Measurements from ENCODE around the gene DPP3.
A peak's percentile ranks its signal among the peaks of the same experiment; 100 is the strongest.

The DPP3 gene

DNA sequence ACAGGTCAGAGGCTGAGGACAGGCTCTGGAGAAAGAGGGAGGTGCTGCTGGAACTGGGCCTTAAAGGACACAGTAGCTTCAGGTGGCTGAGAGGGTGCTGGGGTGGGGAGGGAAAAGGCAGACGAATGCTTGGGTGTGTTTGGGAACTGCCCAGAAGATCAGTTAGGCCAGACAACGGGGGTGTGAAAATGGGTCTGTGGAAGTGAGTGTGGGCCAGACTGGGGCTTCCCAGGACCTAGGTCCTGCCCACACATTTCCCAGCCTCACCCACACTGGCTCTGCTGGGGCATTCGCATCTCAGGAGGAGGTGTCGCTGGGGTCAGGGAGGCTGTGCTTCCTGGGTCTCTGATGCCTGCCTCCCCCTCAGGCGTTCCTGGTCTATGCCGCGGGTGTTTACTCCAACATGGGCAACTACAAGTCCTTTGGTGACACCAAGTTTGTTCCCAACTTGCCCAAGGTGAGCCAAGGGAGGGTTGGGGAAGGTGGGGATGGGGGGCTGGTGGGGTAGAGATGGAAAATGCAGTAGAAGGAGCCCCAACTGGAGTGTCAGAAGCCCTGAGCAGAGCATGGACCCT is 4.7 kb downstream of the DPP3 start:
- DNase-seq (ENCODE audit: low read depth) = no peak

DNA sequence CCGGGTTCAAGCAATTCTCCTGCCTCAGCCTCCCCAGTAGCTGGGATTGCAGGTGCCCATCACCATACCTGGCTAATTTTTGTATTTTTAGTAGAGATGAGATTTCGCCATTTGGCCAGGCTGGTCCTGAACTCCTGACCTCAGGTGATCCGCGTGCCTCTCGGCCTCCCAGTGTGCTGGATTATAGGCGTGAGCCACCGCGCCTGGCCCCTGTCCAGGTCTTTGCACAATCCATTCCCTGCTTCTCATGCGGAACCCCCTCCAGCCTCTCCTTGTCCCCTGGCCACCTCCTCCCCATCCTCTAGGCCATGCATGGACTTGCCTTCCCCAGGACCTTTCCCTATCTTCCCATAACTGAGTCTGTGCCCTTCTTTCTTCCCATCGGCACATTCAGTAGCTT is 8.7 kb downstream of the DPP3 start:
- DNase-seq (ENCODE audit: low read depth) = no peak

DNA sequence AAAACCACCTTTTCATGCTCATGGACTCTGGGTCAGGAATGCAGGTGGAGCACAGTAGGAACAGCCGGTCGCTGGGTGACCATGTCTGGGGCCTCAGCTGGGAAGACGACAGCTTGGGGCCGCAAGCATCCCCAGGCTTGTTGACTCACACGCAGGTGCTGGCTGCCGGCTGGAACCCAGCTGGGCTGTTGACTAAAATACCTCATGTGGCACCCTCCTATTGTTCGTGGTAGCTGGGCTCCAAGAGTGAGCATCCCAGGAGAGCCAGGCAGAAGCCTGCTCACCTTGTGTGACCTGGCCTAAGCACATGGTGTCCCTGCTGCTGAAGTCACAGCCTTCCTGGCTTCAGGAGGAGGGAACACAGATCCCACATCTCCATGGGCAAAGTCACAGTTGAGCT is 9.4 kb downstream of the DPP3 start:
- no peak for DNase-seq (ENCODE audit: low read depth)

DNA sequence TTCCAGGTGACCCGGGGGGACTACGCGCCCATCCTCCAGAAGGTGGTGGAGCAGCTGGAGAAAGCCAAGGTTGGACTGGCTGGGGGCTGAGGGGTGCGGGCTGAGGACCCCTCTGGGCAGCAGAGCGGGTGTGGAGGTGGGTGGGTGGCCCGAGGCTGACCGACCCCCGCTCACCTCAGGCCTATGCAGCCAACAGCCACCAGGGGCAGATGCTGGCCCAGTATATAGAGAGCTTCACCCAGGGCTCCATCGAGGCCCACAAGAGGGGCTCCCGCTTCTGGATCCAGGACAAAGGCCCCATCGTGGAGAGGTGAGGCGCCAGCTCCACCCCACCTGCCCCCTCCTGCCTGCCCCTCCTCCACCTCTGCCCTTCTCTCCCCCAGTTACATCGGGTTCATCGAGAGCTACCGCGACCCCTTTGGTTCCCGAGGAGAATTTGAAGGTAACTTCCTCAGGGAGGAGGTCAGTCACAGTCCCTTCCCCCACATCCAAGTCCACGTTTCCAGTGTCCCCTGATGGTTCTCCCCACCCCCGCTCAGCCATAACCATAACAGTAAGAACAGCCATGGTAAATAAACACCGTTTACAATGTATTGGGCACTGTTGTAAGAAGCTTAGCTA is 11.2 kb downstream of the DPP3 start:
- no peak for DNase-seq (ENCODE audit: low read depth)

DNA sequence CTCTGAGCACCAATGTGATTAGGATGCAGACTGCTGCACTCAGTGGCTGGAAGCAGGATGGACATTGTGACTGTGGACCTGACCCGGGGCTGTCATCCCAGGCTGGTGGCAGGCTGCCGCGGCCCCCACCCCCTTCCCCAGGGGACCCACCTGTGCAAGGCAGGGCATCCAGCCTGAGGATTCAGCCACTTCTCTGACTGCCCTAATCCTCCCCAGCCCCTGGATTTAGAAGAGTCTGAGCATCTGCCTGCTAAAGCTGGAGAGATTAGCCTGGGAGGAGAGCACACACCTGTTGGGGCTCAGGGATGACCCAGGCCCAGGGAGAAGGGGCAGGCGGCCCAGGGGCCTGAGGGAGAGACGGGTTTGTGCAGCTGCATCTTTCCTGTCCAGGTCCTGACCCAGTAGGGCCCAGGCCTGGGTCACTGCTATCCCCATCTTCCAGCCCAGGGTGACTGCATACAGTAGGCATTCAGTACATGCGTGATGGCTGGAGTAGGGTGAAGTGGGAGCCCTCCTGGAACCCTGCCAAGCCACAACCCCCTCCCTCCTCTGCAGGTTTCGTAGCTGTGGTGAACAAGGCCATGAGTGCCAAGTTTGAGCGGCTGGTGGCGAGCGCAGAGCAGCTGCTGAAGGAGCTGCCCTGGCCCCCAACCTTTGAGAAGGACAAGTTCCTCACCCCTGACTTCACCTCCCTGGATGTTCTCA is 12.1 kb downstream of the DPP3 start:
- DNase-seq (ENCODE audit: low read depth) = peak; percentile 44

DNA sequence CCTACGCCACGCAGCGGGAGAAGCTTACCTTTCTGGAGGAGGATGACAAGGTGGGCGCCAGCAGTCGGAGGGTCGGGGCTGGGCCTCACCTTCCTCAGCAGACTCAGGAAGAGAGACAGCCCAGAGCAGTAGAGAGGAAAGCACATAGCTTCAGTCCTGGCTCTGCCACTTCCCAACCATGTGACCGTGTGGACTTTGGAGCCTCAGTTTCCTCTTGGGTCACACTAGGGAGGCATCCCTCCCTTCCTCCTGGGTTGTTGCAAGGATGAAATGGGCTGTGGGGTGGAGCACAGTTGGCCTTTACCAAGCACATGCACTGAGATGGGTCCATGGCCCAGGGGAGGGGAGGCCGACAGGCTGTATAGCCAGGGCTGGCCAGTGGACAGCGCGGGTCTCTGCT is 12.9 kb downstream of the DPP3 start:
- no peak for DNase-seq (ENCODE audit: low read depth)

DNA sequence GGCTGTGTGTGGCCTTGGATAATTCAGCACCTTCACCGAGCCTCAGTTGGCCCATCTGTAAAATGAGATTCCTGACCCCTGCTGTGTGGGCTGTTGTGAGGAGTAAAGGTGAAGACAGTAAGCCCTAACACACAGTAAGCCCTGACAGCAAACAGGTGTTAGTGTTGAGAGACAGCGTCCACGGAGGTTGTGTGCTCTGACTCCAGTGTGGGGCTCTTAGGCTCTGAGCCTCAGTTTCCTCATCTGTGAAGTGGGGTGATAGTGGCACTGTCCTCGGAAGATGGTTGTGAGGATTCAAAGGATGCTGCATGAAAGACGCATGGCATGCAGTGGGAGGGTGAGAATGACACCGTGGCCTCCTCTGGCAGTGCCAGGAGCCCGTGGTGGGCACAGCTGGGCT is 14.2 kb downstream of the DPP3 start:
- DNase-seq (ENCODE audit: low read depth) = no peak

DNA sequence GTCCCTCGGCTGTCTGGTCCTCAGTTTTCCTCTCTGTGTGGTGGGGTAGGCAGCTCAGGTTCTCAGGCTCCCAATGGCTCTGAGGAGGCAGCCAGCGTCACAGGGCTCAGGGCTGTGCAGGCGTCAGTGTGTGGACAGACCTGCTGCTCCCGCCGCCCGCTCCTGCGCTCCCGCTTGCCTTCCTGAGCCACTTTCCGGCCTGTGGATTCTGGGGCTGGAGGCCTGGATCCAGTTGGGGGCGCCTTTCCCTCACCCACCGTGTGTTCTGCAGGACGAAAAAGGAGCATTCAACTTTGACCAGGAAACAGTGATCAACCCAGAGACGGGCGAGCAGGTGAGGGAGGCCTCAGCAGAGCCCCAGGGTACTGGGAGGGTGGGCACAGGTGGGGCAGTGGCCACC is 14.7 kb downstream of the DPP3 start:
- DNase-seq (ENCODE audit: low read depth) = no peak

DNA sequence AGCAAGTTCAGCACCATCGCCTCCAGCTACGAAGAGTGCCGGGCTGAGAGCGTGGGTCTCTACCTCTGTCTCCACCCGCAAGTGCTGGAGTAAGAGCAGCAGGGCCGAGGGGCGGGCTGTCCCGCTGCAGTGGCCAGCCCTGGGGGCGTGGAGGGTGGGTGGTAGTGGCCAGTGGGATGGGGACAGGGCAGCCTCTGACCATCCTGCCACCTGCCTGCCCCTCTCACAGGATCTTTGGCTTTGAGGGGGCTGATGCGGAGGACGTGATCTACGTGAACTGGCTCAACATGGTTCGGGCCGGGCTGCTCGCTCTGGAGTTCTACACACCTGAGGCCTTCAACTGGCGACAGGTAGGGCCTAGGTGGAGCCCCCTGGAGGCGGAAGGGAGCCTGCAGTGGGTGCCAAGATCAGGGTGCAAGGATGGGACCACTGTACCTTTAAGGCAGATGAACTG is 15.2 kb downstream of the DPP3 start:
- DNase-seq (ENCODE audit: low read depth) = no peak

DNA sequence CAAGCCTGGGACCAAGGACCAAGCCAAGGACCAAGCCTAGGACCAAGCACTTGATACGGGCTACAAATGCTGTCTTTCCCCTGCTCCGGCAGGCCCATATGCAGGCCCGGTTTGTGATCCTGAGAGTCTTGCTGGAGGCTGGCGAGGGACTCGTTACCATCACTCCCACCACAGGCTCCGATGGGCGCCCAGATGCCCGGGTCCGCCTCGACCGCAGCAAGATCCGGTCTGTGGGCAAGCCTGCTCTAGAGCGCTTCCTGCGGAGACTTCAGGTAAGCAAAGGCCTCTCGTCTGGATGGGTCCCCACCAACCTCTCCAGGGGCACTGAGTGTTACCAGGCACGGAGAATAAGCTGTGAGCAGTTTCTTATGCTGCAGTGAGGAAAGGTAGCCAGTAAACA is 17.0 kb downstream of the DPP3 start:
- DNase-seq (ENCODE audit: low read depth) = no peak

DNA sequence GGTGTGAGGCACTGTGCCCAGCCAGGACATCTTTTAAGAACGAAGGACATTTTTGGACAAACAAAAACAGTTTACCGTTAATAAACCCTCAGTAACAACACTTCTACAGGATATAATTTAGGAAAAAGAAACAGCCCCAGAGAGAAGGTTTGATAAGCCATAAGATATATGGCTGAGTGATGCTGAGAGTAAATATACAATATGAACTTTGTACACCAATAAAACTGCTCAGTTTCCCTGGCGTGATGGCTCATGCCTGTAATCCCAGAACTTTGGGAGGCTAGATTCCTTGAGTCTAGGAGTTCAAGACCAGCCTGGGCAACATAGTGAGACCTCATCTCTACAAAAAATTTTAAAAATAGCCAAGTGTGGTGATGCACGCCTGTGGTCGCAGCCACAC is 18.3 kb downstream of the DPP3 start:
- no peak for DNase-seq (ENCODE audit: low read depth)

DNA sequence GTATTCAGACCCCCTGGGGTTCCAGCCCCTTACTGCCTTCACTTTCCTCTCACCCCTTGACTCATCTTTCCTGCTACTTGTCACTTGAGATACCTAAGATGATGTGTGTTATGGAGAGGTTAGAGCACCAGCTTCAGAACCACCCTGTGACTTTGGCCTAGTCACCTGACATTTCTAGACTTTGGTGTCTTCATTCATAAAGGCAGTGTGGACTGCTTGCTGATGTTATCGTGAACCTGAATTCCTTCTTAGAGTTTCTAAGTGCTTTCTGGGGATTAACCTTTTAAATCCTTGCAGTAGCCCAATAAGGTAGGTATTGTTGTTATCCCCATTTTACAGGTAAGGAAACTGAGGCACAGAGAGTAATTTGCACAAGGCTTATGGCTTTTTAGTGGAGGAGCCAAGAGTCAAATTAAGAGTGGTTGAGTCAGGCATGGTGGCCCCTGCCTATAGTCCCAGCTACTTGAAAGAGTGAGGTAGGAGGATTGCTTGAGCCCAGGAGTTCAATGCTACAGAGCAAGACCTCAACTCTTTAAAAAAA is 25.1 kb downstream of the DPP3 start:
- no peak for DNase-seq (ENCODE audit: low read depth)

DNA sequence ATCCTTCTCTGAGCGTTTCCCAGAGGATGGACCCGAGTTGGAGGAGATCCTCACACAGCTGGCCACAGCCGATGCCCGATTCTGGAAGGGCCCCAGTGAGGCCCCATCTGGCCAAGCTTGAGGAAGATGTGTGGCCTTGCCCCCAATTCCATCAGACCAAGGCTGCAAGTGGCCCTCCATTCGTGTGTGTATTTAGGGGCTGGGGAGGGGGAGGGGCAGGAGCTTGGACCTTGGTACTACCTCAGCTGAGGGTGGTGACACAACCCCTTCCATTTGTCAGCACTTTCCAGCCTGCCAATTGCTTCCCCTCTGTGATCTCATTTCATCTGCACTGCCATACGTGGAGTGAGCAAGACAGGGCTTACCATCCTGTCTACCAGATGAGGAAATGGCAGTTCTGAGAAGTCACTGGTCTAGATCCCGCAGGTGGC is 28.9 kb downstream of the DPP3 start:
- peak; percentile 19 for DNase-seq (ENCODE audit: low read depth)

DNA sequence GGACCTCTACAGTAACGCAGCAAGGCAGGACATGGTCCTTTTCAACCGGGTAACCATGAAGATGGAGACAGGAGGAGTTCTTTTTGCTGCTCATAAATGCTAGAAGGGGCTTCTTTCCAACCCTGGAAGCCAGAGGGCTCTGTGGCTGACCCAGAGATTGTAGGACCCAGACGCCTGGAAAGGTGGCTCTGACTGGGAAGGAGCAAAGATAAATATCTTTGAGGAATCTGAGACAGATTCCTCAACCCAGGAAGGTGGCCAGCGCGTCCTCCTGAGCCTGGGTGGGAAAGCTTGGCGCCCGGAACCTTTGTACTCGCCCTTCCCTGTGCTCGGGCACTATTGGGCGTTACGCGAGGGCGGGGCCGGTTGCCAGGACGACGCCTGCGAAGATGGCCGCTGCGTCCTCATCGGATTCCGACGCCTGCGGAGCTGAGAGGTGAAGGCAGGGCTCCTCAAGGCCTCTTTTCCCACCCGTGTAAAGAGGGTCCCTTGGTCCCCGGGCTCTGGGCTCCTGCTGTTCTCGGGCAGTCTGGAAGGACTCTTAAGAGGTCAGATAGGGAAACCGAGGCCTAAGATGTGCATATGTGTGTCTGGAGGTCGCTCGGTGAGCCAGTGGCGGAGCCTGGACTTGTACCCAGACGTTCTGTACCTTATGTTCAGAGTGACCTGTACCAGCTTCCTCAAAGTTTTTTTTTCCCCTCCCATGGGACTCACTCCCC is 30.2 kb downstream of the DPP3 start, which contains the start of gene BBS1:
TSS of gene BBS1 (plus strand) at position 365 of the 719 bp plus-strand sequence. CDS start at position 390, 25 bp downstream.
- DNase-seq (ENCODE audit: low read depth) = peak; percentile 62

DNA sequence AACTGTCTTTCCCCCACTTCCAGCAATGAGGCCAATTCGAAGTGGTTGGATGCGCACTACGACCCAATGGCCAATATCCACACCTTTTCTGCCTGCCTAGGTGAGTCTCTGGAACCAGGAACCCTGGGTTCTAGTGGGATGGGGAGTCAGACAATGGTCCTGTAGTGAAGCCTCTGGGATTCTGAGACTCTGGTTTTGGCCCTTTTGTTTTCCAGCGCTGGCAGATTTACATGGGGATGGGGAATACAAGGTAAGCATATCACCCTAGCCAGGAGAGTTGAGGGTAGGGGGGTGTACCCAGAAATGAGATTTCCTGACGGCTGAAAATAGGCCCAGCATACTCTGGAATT is 30.7 kb downstream of the DPP3 start:
- DNase-seq (ENCODE audit: low read depth) = no peak

DNA sequence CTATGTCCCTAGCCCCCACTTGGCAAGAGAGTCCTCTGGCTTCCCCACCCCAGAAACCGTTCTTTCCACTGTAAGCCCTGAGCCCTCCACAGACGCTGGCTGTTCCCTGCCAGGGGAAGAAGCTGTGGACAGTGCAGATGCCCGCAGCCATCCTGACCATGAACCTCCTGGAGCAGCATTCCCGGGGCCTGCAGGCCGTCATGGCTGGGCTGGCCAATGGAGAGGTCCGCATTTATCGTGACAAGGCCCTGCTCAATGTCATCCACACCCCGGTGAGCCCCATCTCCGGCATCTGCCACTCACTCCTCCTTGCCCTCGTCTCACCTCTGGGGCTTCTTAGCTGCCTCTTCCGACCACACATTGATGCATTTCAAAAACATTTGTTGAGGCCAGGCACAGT is 43.4 kb downstream of the DPP3 start:
- DNase-seq (ENCODE audit: low read depth) = no peak

DNA sequence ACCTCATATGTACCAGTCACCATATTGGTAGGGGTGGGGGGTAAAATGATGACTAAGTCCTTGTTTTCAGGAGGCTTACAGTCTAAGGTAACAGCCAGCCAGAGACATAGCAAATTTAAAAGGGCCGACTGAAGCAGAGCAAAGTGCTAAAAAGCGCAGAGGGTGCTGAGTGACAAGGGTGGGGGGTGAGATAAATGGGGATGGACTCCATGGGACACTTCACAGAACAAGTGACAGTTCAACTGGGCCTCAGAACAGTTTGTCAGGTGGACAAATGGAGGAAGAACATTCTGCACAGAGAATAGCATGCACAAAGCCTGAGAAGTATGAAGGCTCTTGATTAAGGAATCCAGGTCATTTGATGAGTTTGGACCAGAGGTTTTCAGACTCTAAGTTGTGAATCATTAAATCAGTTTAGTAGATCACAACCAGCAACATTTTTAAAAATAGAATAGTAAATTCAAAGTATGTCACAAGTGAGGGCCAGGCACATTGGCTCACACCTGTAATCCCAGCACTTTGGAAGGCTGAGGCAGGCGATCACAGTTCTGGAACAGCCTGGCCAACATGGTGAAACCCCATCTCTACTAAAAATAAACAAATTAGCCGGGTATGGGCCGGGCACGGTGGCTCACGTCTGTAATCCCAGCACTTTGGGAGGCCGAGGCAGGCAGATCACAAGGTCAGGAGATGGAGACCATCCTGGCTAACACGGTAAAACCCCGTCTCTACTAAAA is 44.2 kb downstream of the DPP3 start:
- no peak for DNase-seq (ENCODE audit: low read depth)

DNA sequence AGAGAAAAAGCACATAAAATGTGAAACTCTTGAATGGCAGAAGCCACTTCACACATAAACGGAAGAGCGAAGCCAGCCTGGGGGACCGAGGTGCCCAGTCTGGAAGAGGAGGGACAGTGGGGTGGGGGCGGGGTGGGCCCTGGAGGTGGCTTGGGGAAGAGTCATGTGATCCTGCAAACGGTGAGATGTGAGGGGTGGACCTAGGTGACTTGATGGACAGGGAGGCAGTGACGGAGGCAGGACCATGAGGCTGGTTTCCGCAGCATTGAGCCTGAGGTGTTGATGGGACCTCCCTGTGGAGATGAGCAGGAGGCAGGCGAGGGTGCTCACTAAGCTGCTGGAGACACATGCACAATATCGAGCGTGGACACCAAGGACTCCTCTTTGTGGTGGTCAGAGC is 48.8 kb downstream of the DPP3 start:
- DNase-seq (ENCODE audit: low read depth) = no peak

DNA sequence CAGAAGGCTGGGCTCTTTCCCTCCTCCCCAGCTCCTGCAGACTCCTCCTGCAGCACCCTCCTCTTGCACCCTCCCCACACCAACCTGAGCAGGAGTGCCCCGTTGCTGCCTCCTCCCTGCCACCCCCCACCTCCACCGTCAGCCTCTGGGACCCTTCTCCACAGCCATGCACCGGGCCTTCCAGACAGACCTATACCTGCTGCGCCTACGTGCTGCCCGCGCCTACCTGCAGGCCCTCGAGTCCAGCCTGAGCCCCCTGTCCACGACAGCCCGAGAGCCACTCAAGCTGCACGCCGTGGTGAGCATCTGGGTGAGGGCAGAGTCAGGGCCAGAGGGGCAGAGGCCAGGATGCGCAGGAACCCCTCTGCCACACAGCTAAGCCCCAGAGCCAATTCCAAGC is 49.4 kb downstream of the DPP3 start:
- no peak for DNase-seq (ENCODE audit: low read depth)

DNA sequence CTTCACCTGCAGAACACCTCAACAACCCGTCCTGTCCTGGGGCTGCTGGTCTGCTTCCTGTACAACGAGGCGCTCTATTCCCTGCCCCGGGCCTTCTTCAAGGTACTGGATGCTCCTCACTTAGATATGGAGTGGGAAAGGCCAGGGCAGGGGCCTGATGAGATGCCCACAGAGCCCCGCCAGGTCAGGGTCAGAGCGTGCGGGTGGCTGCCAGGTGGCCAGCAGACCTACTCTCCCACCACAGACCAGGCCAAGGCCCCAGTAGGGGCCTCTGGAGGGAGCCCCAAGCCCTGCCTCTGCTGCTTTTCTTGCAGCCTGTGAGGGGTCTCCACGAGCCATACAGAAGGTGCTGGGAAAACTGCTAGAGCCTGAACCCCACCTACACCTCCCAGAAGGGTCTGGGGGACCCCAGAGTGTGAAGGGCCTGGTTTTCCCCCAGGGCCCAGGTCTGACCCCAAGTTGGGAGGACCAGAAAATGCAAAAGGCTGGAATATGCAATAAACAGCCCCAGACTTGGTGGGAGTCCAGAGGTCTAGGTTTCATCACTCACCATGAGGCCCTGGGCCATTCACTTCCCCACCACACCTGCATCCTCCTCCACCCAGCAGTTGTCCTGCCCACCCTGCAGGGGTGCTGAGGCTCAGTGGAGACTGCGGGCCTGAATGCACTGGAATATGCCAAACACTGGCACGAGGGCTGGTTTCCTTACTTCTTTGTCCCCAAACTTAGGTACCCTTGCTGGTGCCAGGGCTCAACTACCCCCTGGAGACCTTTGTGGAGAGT is 50.9 kb downstream of the DPP3 start:
- no peak for DNase-seq (ENCODE audit: low read depth)

DNA sequence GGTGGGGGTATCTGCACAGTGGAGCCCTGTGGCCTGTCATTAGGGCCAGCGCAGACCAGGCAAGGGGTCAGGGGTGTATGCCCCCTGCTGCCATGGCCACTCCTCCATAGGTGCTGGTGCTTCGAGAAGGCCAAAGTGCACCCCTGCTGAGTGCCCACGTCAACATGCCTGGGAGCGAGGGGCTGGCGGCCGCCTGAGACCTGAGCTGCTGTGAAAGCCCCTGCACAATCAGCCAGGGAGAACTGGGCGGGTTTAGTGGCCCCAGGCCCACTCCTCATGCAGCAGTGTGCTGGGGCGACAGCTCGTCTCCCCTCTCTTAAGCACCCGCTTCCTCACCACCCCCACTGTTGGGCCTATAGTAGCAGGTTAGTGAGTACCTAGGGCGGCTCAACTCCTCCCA is 51.6 kb downstream of the DPP3 start:
- no peak for DNase-seq (ENCODE audit: low read depth)

All from amniotic epithelial cell (primary cell).